ENCODE results near the gene AMZ1. TPM values are rescaled to one million over a fixed set of nuclear protein-coding genes. Genes with fewer than 3 reads are reported as not detected.

Gene AMZ1
- total and polyA plus RNA-seq, 2 experiments from 2014 or later: 1.4 TPM; not detected in 1

DNA sequence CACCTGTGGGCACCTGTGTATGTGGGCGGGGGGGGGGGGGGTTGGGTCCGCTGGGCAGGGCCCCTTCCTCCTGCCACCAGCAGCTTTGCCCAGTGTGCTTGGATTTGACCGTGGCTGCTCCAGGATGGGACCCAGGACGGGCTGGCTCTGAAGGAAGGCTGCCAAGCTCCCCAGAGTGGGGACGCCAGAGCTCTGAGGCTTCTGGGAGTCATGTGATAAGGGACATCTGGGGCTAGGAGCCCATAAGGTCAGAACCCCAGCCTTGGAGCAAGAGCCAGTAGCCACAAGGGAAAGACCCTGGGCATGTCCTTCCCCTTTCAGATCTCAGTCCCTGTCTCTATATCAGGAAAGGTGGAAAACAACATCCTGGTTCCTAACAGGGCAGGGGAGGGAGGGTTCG, 21.8 kb upstream of the AMZ1 start:
- Histone ChIP-seq H3K36me3 (replicated peaks; ENCODE audit: insufficient read depth, low read depth) (no peaks in the 10 kb centered on the region), H2AFZ (no peak overlapping the region), H3K4me1 (ENCODE audit: insufficient read depth) (no peaks in the 10 kb centered on the region), H4K20me1 (ENCODE audit: insufficient read depth, poor library complexity, severe bottlenecking) (no peaks in the 10 kb centered on the region), H3K9me2 (replicated peaks; ENCODE audit: insufficient read depth) (no peaks in the 10 kb centered on the region), H3K79me2 (no peaks in the 10 kb centered on the region), H3K27ac (no peak overlapping the region), H3K9me3 (ENCODE audit: low read depth) (no peaks in the 10 kb centered on the region), H3K27me3 (no peaks in the 10 kb centered on the region), H3K4me3 (no peak overlapping the region), H3K4me2 (no peak overlapping the region)
- WGBS (ENCODE audit: low lambda C conversion rate, missing lambda C conversion rate): 88% methylated on average over 4 of the region's 6 CpGs
- TF ChIP-seq EZH2 (IDR thresholded peaks at IDR 0.05; ENCODE audit: borderline replicate concordance) (no peak), EZH2phosphoT487 (IDR thresholded peaks at IDR 0.05; ENCODE audit: low read depth, severe bottlenecking, unreplicated experiment) (no peak)
- TF ChIP-seq, protein P1, sequence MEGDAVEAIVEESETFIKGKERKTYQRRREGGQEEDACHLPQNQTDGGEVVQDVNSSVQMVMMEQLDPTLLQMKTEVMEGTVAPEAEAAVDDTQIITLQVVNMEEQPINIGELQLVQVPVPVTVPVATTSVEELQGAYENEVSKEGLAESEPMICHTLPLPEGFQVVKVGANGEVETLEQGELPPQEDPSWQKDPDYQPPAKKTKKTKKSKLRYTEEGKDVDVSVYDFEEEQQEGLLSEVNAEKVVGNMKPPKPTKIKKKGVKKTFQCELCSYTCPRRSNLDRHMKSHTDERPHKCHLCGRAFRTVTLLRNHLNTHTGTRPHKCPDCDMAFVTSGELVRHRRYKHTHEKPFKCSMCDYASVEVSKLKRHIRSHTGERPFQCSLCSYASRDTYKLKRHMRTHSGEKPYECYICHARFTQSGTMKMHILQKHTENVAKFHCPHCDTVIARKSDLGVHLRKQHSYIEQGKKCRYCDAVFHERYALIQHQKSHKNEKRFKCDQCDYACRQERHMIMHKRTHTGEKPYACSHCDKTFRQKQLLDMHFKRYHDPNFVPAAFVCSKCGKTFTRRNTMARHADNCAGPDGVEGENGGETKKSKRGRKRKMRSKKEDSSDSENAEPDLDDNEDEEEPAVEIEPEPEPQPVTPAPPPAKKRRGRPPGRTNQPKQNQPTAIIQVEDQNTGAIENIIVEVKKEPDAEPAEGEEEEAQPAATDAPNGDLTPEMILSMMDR (IDR thresholded peaks at IDR 0.05; ENCODE audit: poor library complexity): no peak
- DNase-seq (ENCODE audit: low spot score): no peak

DNA sequence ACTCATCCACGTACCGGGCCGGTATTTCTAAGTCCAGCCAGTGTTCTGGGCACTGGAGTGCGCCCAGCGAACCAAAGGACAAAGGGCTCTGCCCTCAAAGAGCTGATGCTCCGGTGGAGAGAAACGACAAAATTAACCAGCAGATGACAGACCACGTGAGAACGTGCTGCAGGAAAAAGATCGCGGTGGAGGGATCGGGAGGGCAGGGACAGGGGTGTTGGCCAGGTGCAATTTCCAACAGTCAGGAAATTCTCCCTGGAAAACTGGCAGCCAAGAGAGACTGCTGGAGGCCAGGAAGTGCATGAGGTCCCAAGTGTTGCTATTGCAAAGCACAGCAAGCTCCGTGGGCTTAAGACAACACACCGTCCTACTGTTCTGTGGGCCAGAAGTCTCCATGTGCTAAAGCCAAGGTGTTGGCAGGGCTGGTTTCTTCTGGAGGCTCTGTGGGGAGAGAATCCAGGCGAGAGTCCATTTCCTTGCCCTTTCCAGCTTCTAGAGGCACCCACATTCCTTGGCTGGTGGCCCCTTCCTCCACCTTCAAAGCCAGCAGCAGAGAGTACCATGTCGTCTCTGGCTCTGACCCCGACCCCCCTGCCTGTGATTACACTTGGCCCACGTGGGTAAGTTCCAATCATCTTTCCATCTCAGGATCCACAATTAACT, 21.3 kb upstream of the AMZ1 start:
- Histone ChIP-seq H3K79me2 (no peaks in the 10 kb centered on the region), H3K27ac (no peak overlapping the region), H2AFZ (no peak overlapping the region), H3K27me3 (no peaks in the 10 kb centered on the region), H4K20me1 (ENCODE audit: insufficient read depth, poor library complexity, severe bottlenecking) (no peaks in the 10 kb centered on the region), H3K4me2 (no peak overlapping the region), H3K9me2 (replicated peaks; ENCODE audit: insufficient read depth) (no peaks in the 10 kb centered on the region), H3K4me1 (ENCODE audit: insufficient read depth) (no peaks in the 10 kb centered on the region), H3K36me3 (replicated peaks; ENCODE audit: insufficient read depth, low read depth) (no peaks in the 10 kb centered on the region), H3K4me3 (no peak overlapping the region), H3K9me3 (ENCODE audit: low read depth) (no peaks in the 10 kb centered on the region)
- TF ChIP-seq, protein P1 (IDR thresholded peaks at IDR 0.05; ENCODE audit: poor library complexity): no peak
- no peak for TF ChIP-seq EZH2 (IDR thresholded peaks at IDR 0.05; ENCODE audit: borderline replicate concordance)
- no peak for TF ChIP-seq EZH2phosphoT487 (IDR thresholded peaks at IDR 0.05; ENCODE audit: low read depth, severe bottlenecking, unreplicated experiment)
- DNase-seq (ENCODE audit: low spot score): no peak
- 79% methylated on average over 18 of the region's 18 CpGs for WGBS (ENCODE audit: low lambda C conversion rate, missing lambda C conversion rate)

DNA sequence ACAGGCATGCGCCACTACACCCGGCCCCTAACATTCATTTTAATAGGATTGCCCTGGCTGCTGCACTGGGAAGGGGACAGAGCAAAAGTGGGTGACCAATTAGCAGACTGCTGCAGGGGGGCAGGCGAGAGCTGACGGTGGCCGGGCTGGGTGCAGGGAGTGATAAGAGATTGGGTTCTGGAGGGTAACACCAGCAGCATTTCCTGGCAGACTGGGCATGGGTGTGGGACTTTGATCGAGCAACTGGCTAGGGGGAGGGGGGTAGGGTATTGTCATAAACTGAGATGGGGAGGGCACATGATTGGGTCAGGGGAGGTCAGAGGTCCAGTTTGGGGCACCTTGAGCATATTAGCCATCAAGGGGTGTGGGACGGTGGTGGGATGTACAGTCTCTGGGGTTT, 20.2 kb upstream of the AMZ1 start:
- Histone ChIP-seq H3K79me2 (no peaks in the 10 kb centered on the region), H2AFZ (no peak overlapping the region), H3K36me3 (replicated peaks; ENCODE audit: insufficient read depth, low read depth) (no peaks in the 10 kb centered on the region), H3K4me2 (no peak overlapping the region), H3K27me3 (no peaks in the 10 kb centered on the region), H3K27ac (no peak overlapping the region), H3K4me3 (no peak overlapping the region), H4K20me1 (ENCODE audit: insufficient read depth, poor library complexity, severe bottlenecking) (no peaks in the 10 kb centered on the region), H3K4me1 (ENCODE audit: insufficient read depth) (no peaks in the 10 kb centered on the region), H3K9me2 (replicated peaks; ENCODE audit: insufficient read depth) (no peaks in the 10 kb centered on the region), H3K9me3 (ENCODE audit: low read depth) (no peaks in the 10 kb centered on the region)
- no peak for DNase-seq (ENCODE audit: low spot score)
- TF ChIP-seq, protein P1 (IDR thresholded peaks at IDR 0.05; ENCODE audit: poor library complexity): no peak
- TF ChIP-seq EZH2 (IDR thresholded peaks at IDR 0.05; ENCODE audit: borderline replicate concordance) (no peak), EZH2phosphoT487 (IDR thresholded peaks at IDR 0.05; ENCODE audit: low read depth, severe bottlenecking, unreplicated experiment) (no peak)
- WGBS (ENCODE audit: low lambda C conversion rate, missing lambda C conversion rate): 82% methylated on average over 7 of the region's 7 CpGs

Data from hepatocyte (in vitro differentiated cells).